ENCODE data around the gene SETD6. TPM values are rescaled to one million over a fixed set of nuclear protein-coding genes. Genes with fewer than 3 reads are reported as not detected.
A peak's percentile ranks its signal among the peaks of the same experiment; 100 is the strongest.

The SETD6 gene, protein sequence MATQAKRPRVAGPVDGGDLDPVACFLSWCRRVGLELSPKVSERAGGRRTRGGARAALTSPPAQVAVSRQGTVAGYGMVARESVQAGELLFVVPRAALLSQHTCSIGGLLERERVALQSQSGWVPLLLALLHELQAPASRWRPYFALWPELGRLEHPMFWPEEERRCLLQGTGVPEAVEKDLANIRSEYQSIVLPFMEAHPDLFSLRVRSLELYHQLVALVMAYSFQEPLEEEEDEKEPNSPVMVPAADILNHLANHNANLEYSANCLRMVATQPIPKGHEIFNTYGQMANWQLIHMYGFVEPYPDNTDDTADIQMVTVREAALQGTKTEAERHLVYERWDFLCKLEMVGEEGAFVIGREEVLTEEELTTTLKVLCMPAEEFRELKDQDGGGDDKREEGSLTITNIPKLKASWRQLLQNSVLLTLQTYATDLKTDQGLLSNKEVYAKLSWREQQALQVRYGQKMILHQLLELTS
- total RNA-seq, result 13.0 TPM
- long read RNA-seq, partial matches to known transcripts, result 1 of 7 reads
- long read RNA-seq, other reads (novel, unspliced or antisense), result 2 of 7 reads

DNA sequence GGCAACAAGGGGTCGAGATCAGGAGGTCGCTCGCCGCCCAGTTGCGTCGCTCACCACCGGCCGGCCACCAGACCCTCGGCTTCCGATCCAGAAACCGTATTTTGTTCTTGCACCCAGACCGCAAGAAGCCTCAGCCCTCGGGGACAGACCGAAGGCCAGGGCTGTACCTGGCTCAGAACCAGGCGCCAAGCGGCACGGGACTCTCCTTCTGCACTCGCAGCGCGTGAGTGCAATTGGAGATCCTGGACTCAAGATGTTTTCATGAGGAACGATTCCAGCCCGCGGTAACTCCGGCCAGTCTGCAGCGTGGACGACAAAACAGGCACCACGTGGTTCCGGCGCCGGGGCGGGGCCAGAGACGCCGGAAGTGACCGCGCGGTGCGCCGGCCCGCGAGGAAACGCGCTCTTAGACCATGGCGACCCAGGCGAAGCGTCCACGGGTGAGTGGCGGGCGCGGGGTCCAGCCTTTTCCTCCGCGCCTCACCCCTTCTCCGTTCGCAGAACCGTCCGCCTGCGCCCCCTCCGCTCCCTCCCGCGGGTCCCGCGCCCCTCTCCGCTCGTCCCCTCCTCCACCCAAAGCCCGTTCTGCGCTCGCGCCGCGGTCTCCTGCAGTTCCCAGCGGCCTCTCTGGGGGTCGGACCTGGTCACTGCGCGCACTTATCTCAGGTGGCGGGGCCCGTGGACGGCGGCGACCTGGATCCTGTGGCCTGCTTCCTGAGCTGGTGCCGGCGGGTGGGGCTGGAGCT is at the start of gene SETD6:
Gene SETD6 (plus strand): TSS at position 393 of the 746 bp plus-strand sequence. CDS start 21 bp downstream, at position 414.
- intact Hi-C loops (cut with DNase I), result loop anchor here (5.0 to 10.0 kb wide), 3 partner anchors 110 to 1328 kb away; partner anchors contain the start of genes CNOT1, GOT2, PSME3IP1 and RSPRY1
- DNase-seq (ENCODE audit: missing footprints) (peak; percentile 93), ATAC-seq (peak; percentile 96)

DNA sequence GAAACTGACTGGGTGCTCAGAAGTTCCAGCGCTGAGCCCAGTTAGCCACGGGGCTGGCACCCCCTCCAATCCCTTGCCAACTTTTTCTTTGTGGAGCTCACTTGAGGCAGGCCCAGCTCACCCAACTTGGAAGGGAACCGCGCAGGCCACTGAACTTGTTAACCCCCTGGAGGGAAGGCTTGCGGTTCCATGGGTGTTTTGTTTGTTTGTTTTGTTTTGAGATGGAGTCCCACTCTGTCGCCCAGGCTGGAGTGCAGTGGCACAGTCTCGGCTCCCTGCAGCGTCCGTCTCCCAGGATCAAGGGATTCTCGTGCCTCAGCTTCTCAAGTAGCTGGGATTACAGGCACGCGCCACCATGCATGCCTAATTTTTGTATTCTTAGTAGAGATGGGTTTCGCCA is 49.5 kb upstream of the SETD6 start:
- no peak for ATAC-seq
- no peak for DNase-seq (ENCODE audit: missing footprints)
- intact Hi-C loops (cut with DNase I), result no loop called here

DNA sequence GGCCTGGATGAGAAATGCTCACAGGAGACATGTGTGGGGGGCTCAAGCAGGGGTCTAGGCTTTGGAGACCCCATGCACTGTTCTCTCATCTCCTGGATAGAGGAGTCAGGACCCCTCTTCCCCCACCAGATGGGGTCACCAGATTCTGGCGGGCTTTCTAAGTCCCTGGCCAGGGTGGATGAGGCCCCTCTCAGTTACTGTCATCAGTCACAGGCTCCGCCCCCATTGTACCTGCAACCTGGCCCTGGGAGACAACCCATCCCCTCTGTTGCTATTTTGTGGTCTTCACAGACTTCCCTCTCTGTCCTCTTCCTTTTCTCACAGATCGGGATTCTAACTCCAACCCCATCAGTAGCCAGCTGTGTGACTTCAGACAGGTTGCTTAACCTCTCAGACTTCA is 48.9 kb upstream of the SETD6 start:
- intact Hi-C loops (cut with DNase I), result no loop called here

GRCh38 chr16:58467905-58468304 is 47.4 kb upstream of the SETD6 start:
- intact Hi-C loops (cut with DNase I), result no loop called here
- no peak for ATAC-seq
- no peak for DNase-seq (ENCODE audit: missing footprints)

More for the DNA sequence above, 48.9 kb upstream of the SETD6 start:
- DNase-seq (ENCODE audit: missing footprints) (no peak), ATAC-seq (no peak)

- ATAC-seq (peak; percentile 56), DNase-seq (ENCODE audit: missing footprints) (no peak)
- intact Hi-C loops (cut with DNase I), result no loop called here
Observed at GRCh38 chr16:58471209-58471975, 43.9 kb upstream of the SETD6 start.

GRCh38 chr16:58472266-58472665 is 43.1 kb upstream of the SETD6 start:
- DNase-seq (ENCODE audit: missing footprints) (no peak), ATAC-seq (no peak)
- intact Hi-C loops (cut with DNase I), result no loop called here

DNA sequence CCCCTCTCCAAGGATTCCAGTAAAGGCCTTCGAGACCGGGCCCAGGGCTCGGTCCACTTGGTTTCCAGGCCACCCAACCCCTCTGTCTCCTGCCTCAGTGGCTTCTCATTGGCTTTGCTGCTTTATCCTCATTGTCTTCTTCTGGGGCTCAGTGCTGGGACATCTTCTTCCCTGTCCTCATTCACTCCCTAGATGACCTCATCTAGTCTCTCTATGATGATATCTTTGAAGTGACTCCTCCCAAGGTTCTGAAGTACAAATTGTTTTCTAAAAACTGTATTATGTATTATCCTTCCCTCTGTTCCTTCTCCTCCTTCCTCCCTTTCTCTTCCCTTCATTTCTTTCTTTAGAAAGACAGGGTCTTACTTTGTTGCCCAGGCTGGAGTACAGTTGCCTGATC is 42.5 kb upstream of the SETD6 start:
- intact Hi-C loops (cut with DNase I), result no loop called here
- DNase-seq (ENCODE audit: missing footprints), result no peak
- ATAC-seq, result no peak

DNA sequence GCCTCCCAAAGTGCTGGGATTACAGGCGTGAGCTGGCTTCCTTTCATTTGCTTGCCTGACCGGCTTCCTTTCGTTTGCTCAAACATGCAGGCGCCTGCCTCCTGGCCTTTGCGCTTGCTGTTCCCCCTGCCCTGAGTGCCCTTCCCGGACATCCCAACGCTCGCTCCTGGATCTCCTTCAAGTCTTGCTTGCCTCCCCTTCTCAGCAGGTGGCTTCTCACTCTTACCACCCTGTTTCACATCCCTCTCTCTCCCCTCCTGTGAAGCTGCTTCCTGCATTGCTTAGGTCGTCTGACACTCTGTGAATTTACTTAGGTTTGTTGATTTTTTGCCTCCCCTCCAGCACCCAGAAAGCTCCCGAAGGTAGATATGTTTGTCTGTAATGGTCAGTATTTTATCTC is 41.0 kb upstream of the SETD6 start:
- intact Hi-C loops (cut with DNase I), result no loop called here
- DNase-seq (ENCODE audit: missing footprints), result no peak

DNA sequence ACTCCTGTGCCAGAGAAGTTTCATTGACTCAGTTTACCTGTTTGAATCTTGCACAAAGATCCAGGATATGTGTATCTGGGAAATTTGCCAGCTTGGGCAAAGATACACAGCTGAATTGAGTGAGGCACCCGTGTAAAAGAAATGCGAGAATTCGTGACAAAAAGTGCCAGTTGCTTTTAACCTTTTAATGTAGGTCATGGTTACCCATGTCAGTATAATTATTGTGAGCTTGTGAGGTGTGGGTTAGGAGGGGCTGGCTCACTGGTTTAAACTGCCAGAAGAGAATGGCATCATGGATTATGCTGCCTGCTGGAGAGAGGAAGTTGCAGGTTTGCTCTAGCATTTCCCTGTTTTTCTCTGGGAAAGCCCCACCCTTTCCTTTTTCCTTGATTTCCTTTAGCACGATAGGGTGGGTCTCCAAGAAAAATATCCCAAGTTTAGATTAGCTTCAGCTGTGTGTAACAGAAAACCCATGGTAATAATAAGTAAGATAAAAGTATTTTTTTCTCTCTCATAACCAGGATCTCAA is 40.2 kb upstream of the SETD6 start:
- no peak for ATAC-seq
- DNase-seq (ENCODE audit: missing footprints), result no peak
- intact Hi-C loops (cut with DNase I), result no loop called here

More for the DNA sequence above, 41.0 kb upstream of the SETD6 start:
- no peak for ATAC-seq

DNA sequence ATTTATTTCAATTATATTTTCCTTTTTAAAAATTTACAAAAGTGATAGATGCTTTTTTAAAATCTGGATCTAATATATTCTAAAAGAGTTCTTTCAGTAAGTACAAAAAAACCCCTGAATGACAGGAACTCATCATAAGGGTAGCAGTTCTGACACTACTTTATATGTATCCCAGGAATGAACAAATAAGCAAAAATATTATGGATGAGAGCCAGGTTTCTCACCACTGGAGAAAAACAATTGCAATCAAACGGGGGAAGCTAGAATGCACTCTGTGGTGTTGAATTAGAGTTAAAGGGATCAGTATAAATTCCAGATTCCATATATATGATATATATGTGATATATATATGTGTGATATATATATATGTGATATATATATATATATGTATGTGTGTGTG is 38.5 kb upstream of the SETD6 start:
- DNase-seq (ENCODE audit: missing footprints), result no peak
- no peak for ATAC-seq
- intact Hi-C loops (cut with DNase I), result no loop called here

- ATAC-seq, result no peak
- intact Hi-C loops (cut with DNase I), result no loop called here
- DNase-seq (ENCODE audit: missing footprints), result no peak
Observed at GRCh38 chr16:58478427-58478826, 36.9 kb upstream of the SETD6 start.

DNA sequence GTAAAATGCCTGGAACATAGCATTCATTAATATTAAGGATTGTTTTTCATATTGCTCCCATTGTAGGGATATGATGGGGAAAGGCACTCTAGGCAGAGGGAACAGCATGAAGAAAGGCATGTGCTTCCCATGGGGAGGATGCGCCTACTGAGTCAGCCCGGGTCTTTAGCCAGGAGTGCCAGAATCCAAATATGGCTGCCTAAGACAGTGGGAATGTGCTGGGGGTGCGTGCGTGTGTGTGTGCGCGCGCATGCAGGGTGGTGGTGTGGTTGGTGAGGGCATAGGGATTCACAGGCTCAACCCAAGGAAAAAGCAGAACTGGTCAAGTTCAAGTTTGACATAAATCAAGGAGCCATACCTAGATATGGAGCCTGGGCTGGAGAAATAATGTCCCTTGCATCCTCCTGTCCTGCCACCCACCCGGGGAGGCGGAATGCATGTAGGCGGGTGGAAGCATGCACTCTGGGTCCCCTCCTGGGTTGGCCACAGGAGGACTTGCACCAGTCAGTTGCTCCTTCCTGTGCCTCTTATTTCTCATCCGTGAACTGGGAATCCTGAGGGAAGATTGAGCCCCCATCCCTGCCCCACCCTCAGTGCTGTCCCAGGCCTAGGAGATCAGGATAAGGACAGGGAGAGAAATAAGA is 34.0 kb upstream of the SETD6 start:
- no peak for DNase-seq (ENCODE audit: missing footprints)
- intact Hi-C loops (cut with DNase I), result no loop called here

DNA sequence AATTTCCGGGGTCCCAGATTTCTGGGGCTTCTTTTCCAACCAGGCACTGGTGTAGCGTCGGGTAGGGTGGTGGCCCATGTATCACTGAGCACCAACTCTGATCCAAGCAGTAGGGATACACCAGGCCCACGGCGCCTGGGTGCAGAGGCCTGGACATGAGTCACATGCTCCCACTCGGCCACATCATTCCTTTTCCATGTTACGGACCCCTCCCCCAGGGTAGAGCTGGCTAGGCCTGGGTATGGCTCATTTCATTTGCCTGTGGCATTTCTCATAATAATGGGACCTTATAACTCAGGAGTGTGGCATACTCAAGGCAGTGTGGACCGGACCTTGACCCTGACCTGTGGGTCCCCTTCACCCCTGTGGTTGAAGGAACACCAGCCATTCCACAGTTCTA is 33.4 kb upstream of the SETD6 start:
- DNase-seq (ENCODE audit: missing footprints) (no peak), ATAC-seq (no peak)
- intact Hi-C loops (cut with DNase I), result no loop called here

More for the DNA sequence above, 34.0 kb upstream of the SETD6 start:
- no peak for ATAC-seq

DNA sequence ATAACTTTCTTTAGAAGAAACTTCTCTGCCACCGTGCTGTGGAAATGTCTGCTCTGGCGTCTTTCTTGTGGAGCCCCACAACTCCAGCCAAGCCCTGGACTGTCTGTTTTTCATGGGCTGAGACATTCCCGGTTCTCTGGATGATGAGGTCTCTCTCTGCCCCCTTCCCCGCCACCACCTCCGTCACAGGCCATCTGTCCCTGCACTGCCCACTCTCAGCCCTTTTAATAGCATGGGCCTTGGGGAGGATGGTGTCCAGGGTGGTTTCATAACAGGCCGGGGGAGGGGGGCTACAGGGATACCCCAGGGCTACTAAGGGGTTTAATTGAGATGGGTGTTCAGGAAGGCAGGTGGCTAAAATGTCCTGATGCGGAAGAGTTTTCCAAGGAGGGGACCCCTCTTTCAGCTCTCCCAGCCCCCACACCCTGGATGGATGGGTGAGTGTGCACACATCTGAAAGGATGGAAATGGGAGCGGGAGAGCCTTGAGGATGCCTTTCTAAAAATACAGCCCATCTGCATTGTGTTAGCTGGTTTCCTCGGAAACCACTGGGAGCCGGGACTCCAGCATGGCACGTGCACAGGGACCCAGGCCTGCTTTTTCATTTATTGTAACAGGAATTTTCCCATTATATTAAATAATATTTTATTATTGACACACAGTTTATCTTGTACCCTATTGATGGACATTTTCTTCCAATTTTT is 30.0 kb upstream of the SETD6 start:
- intact Hi-C loops (cut with DNase I), result loop anchor here (5.0 kb wide), 2 partner anchors 68 to 93 kb away; partner anchors contain the start of gene GINS3
- ATAC-seq, result peak; percentile 56

GRCh38 chr16:58487566-58488351 is 27.6 kb upstream of the SETD6 start:
- intact Hi-C loops (cut with DNase I), result loop anchor here (1.0 to 5.0 kb wide), 3 partner anchors 70 to 151 kb away; partner anchors contain the start of gene GINS3
- peak; percentile 92 for DNase-seq (ENCODE audit: missing footprints)
- ATAC-seq, result peak; percentile 74

More for the DNA sequence above, 30.0 kb upstream of the SETD6 start:
- no peak for DNase-seq (ENCODE audit: missing footprints)

- ATAC-seq (no peak), DNase-seq (ENCODE audit: missing footprints) (no peak)
- intact Hi-C loops (cut with DNase I), result loop anchor here (5.0 kb wide), 2 partner anchors 71 to 96 kb away; partner anchors contain the start of gene GINS3
Observed at GRCh38 chr16:58488531-58488930, 26.8 kb upstream of the SETD6 start.

DNA sequence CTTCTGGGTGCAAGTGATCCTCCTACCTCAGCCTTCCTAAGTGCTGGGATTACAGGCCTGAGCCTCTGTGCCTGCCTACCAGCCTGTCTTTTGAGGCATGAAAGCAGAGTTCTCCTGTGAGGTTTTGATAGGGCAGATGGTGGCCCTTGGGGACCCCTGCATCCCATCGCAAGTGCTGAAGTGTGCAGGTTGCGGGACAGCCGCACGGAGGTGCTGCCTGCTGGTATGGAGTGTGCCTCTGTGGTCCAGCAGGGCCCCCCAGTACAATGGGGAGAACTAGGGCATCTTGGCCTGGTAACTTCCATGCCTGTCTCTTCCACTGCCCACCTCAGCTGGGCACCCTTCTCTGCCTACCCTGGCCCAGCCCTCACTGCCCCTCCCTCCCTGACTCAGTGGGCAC is 25.3 kb upstream of the SETD6 start:
- peak; percentile 50 for DNase-seq (ENCODE audit: missing footprints)
- intact Hi-C loops (cut with DNase I), result no loop called here
- no peak for ATAC-seq

All from Right ventricle myocardium inferior (tissue), 1 donor.